H9 (cell line): ENCODE results near the gene FXYD7. TPM values are rescaled to one million over a fixed set of nuclear protein-coding genes. Genes with fewer than 3 reads are reported as not detected.

Source experiments
- DNase-seq: peaks from one replicate; pipeline ENCODE4 v3.0.0-alpha.2; 2017
- H2AFZ ChIP-seq: one replicate; pipeline ENCODE4 v1.6.1; 2013; ENCODE audit warnings: mild to moderate bottlenecking, low read length, control low read depth, moderate library complexity
- H2AK5ac ChIP-seq: 2 replicates; pipeline ENCODE4 v1.6.1; 2013; ENCODE audit warnings: low read length, control low read depth, mixed read lengths; ENCODE audit not compliant: insufficient read length
- H2BK120ac ChIP-seq: one replicate; pipeline ENCODE4 v1.6.1; 2013; ENCODE audit warnings: low read depth, mild to moderate bottlenecking, low read length, control low read depth, inconsistent platforms; ENCODE audit not compliant: poor library complexity, severe bottlenecking
- H2BK12ac ChIP-seq: 2 replicates; pipeline ENCODE4 v1.6.1; 2013; ENCODE audit warnings: low read length, control low read depth, mixed read lengths, low read depth; ENCODE audit not compliant: insufficient read length
- H2BK15ac ChIP-seq: 2 replicates; pipeline ENCODE4 v1.6.1; 2013; ENCODE audit warnings: low read depth, low read length, control low read depth
- H2BK20ac ChIP-seq: one replicate; pipeline ENCODE4 v1.6.1; 2013; ENCODE audit warnings: low read depth, mild to moderate bottlenecking, low read length, control low read depth, inconsistent platforms; ENCODE audit not compliant: poor library complexity, severe bottlenecking
- H2BK5ac ChIP-seq: 2 replicates; pipeline ENCODE4 v1.6.1; 2013; ENCODE audit warnings: low read length, control low read depth, mixed read lengths; ENCODE audit not compliant: insufficient read length
- H3K14ac ChIP-seq: 2 replicates; pipeline ENCODE4 v1.6.1; 2013; ENCODE audit warnings: low read length, control low read depth; ENCODE audit not compliant: insufficient read depth
- H3K18ac ChIP-seq: 2 replicates; pipeline ENCODE4 v1.6.1; 2013; ENCODE audit warnings: low read depth, mild to moderate bottlenecking, mixed read lengths, low read length, control low read depth; ENCODE audit not compliant: insufficient read length
- H3K23ac ChIP-seq: 2 replicates; pipeline ENCODE4 v1.6.1; 2013; ENCODE audit warnings: low read length, control low read depth, mixed read lengths, low read depth; ENCODE audit not compliant: insufficient read length
- H3K23me2 ChIP-seq: 2 replicates; pipeline ENCODE4 v1.6.1; 2013; ENCODE audit warnings: low read depth, mild to moderate bottlenecking, mixed read lengths, low read length, control low read depth; ENCODE audit not compliant: insufficient read length, poor library complexity, severe bottlenecking
- H3K27ac ChIP-seq: 2 replicates; pipeline ENCODE4 v1.5.1; 2013; ENCODE audit warnings: low read length, control low read depth, mixed read lengths, low read depth; ENCODE audit not compliant: insufficient read length
- H3K27me3 ChIP-seq: 2 replicates; pipeline ENCODE4 v1.6.1; 2013; ENCODE audit warnings: low read length, control low read depth, inconsistent platforms; ENCODE audit not compliant: insufficient read depth
- H3K4ac ChIP-seq: 2 replicates; pipeline ENCODE4 v1.6.1; 2013; ENCODE audit warnings: low read depth, mild to moderate bottlenecking, control low read depth, inconsistent platforms, low read length, moderate library complexity
- H3K4me1 ChIP-seq: 2 replicates; pipeline ENCODE4 v1.6.1; 2013; ENCODE audit warnings: low read length, control low read depth, inconsistent platforms; ENCODE audit not compliant: insufficient read depth
- H3K4me2 ChIP-seq: 2 replicates; pipeline ENCODE4 v1.6.1; 2013; ENCODE audit warnings: low read length, control low read depth, mixed read lengths; ENCODE audit not compliant: insufficient read length, insufficient read depth
- H3K56ac ChIP-seq: 2 replicates; pipeline ENCODE4 v1.6.1; 2013; ENCODE audit warnings: low read depth, mild to moderate bottlenecking, mixed read lengths, low read length, control low read depth; ENCODE audit not compliant: insufficient read length
- H3K79me1 ChIP-seq: 2 replicates; pipeline ENCODE4 v1.6.1; 2013; ENCODE audit warnings: low read depth, mild to moderate bottlenecking, moderate library complexity, low read length, control low read depth, inconsistent platforms; ENCODE audit not compliant: insufficient read depth, poor library complexity, severe bottlenecking
- H3K79me2 ChIP-seq: 2 replicates; pipeline ENCODE4 v1.6.1; 2013; ENCODE audit warnings: low read length, control low read depth, inconsistent platforms; ENCODE audit not compliant: insufficient read depth
- H3K9ac ChIP-seq: 2 replicates; pipeline ENCODE4 v1.6.1; 2013; ENCODE audit warnings: low read length, control low read depth, mixed read lengths; ENCODE audit not compliant: insufficient read length; ENCODE audit errors: extremely low read depth
- H3K9me3 ChIP-seq: one replicate; pipeline ENCODE4 v1.6.1; 2013; ENCODE audit warnings: low read depth, low read length, inconsistent platforms; ENCODE audit not compliant: control insufficient read depth
- H3T11ph ChIP-seq: one replicate; pipeline ENCODE4 v1.6.1; 2013; ENCODE audit warnings: mild to moderate bottlenecking, low read length, control low read depth, inconsistent platforms
- H4K20me1 ChIP-seq: one replicate; pipeline ENCODE4 v1.6.1; 2013; ENCODE audit not compliant: control insufficient read depth, insufficient read length, insufficient read depth
- H4K5ac ChIP-seq: 2 replicates; pipeline ENCODE4 v1.6.1; 2013; ENCODE audit warnings: low read depth, mild to moderate bottlenecking, mixed read lengths, low read length, control low read depth; ENCODE audit not compliant: insufficient read length
- H4K8ac ChIP-seq: replicated peaks from 2 replicates; pipeline ENCODE4 v1.6.1; 2013; ENCODE audit warnings: low read length, control low read depth, mixed read lengths, low read depth; ENCODE audit not compliant: insufficient read length
- H4K91ac ChIP-seq: 2 replicates; pipeline ENCODE4 v1.6.1; 2013; ENCODE audit warnings: low read depth, mild to moderate bottlenecking, moderate library complexity, mixed read lengths, low read length, control low read depth; ENCODE audit not compliant: insufficient read length
- H3K27ac Mint-ChIP-seq, 3 experiments: 2 replicates in 2 of 3; 3 replicates in 1 of 3; pipeline ENCODE4 v1.8.0; 2020 to 2021; ENCODE audit warnings: mixed read lengths in 3 of 3, mild to moderate bottlenecking in 1 of 3, moderate library complexity in 1 of 3
- H3K27me3 Mint-ChIP-seq: 2 replicates; pipeline ENCODE4 v1.8.0; 2021; ENCODE audit warnings: low read depth, mild to moderate bottlenecking, moderate library complexity, mixed read lengths
- H3K36me3 Mint-ChIP-seq, 3 experiments: 2 replicates in 2 of 3; 3 replicates in 1 of 3; pipeline ENCODE4 v1.8.0; 2020 to 2021; ENCODE audit warnings: low read depth in 3 of 3, mixed read lengths in 3 of 3; ENCODE audit not compliant: insufficient read depth in 1 of 3
- H3K4me1 Mint-ChIP-seq, 2 experiments: 2 replicates each; pipeline ENCODE4 v1.8.0; 2020; ENCODE audit warnings: mixed read lengths in 2 of 2
- H3K4me3 Mint-ChIP-seq, 2 experiments: 2 replicates in 1 of 2; 3 replicates in 1 of 2; pipeline ENCODE4 v1.8.0; 2020 to 2021; ENCODE audit warnings: mild to moderate bottlenecking in 2 of 2, mixed read lengths in 2 of 2, moderate library complexity in 1 of 2
- H3K9me3 Mint-ChIP-seq, 2 experiments: 2 replicates in 1 of 2; 3 replicates in 1 of 2; pipeline ENCODE4 v1.8.0; 2020; ENCODE audit warnings: mild to moderate bottlenecking in 2 of 2, mixed read lengths in 2 of 2, moderate library complexity in 1 of 2
- CTCF ChIP-seq: fragments of 200-600 bp; sonication (generic); conservative IDR thresholded peaks from 3 replicates; pipeline ENCODE4 v1.8.0; 2021; ENCODE audit warnings: antibody characterized with exemption, mild to moderate bottlenecking
- WGBS: extraction: QIAGEN DNeasy Blood & Tissue Kit; methylation state at CpG from one replicate; pipeline ENCODE4 v1.1.7; 2013; ENCODE audit warnings: missing lambda C conversion rate, low lambda C conversion rate, mixed read lengths; ENCODE audit not compliant: insufficient read length; ENCODE audit errors: extremely low coverage; 5-methylcytosine and 5-hydroxymethylcytosine counted together
- total RNA-seq: library from RNA; stranded (reverse); gene quantifications from 2 replicates; pipeline ENCODE4 v1.2.1, GENCODE V29; 2021

Gene FXYD7
- total RNA-seq, 1 experiment from 2014 or later: 9.0 TPM

GRCh38 chr19:35105411-35106290, 37.4 kb upstream of the FXYD7 start:
- no peak overlapping the region for H3K4ac ChIP-seq
- TF ChIP-seq CTCF: no peak
- no peak overlapping the region for H2AFZ ChIP-seq
- no peaks in the 10 kb centered on the region for H3K4me1 ChIP-seq
- H3K79me1 ChIP-seq: no peaks in the 10 kb centered on the region
- no peak overlapping the region for H2AK5ac ChIP-seq
- H3K23me2 ChIP-seq: no peaks in the 10 kb centered on the region
- H3K27me3 Mint-ChIP-seq: no peaks in the 10 kb centered on the region; the same call in 1 of the 2 replicates
- H3K9me3 Mint-ChIP-seq: peaks cover 0 to 6% of the 10 kb centered on the region in 2 experiments; a peak in 3 of 5 replicates
- H3K79me2 ChIP-seq: no peaks in the 10 kb centered on the region
- no peak overlapping the region for H3K27ac Mint-ChIP-seq
- no peak overlapping the region for H4K8ac ChIP-seq
- no peak overlapping the region; the same call in 1 of the 2 replicates for H3K14ac ChIP-seq
- H4K91ac ChIP-seq: no peak overlapping the region
- no peak for DNase-seq
- H3K9me3 ChIP-seq: no peaks in the 10 kb centered on the region
- peaks cover 0 to 2% (median 0%) of the 10 kb centered on the region in 3 experiments; a peak in 2 of 7 replicates for H3K36me3 Mint-ChIP-seq
- no peak overlapping the region for H3K9ac ChIP-seq
- no peak overlapping the region for H2BK20ac ChIP-seq
- no peak overlapping the region for H3K4me3 Mint-ChIP-seq
- H3K56ac ChIP-seq: no peak overlapping the region
- no peaks in the 10 kb centered on the region for H3K27me3 ChIP-seq
- H2BK5ac ChIP-seq: no peak overlapping the region
- H4K20me1 ChIP-seq: peaks cover 7% of the 10 kb centered on the region
- H3K4me2 ChIP-seq: no peak overlapping the region
- no peak overlapping the region for H2BK12ac ChIP-seq
- no peak overlapping the region for H2BK15ac ChIP-seq
- no peak overlapping the region for H3K27ac ChIP-seq
- H3K4me1 Mint-ChIP-seq: peaks cover 5 to 12% of the 10 kb centered on the region in 2 experiments
- H3K23ac ChIP-seq: no peak overlapping the region
- H3K18ac ChIP-seq: no peak overlapping the region
- no peak overlapping the region for H2BK120ac ChIP-seq
- no peak overlapping the region for H4K5ac ChIP-seq
- WGBS: no CpG with 5 or more reads among the region's 30 CpGs
- no peak overlapping the region for H3T11ph ChIP-seq
